GM13977 (cell line): ENCODE data around the gene C6orf47.

Experiments
- DNase-seq: peaks from one replicate; pipeline ENCODE4 v3.0.0; 2012; ENCODE audit warnings: low spot score
- CTCF ChIP-seq: IDR thresholded peaks from 2 replicates; pipeline ENCODE4 v1.5.1; 2012; ENCODE audit warnings: mild to moderate bottlenecking, control low read depth; ENCODE audit not compliant: insufficient read depth; ENCODE audit errors: extremely low read depth, missing control alignments
- in situ Hi-C: fragments of 300-500 bp; cut with MboI; formaldehyde crosslinking; loops from one replicate; pipeline ENCODE4 v1.12.0; 2022; ENCODE audit warnings: low sequenced_read_pairs, low pct_unique_long_range_greater_than_20kb, mixed read lengths, inconsistent platforms; ENCODE audit not compliant: unreplicated experiment

Gene C6orf47

GRCh38 chr6:31691564-31692108 is 31.1 kb upstream of the C6orf47 start:
- DNase-seq: no peak

GRCh38 chr6:31691078-31691463 is 30.5 kb upstream of the C6orf47 start:
- in situ Hi-C loops: no loop called here
- TF ChIP-seq CTCF: no peak
- DNase-seq: no peak

More at GRCh38 chr6:31691564-31692108, 31.1 kb upstream of the C6orf47 start:
- in situ Hi-C loops: no loop called here
- no peak for TF ChIP-seq CTCF

- in situ Hi-C loops: no loop called here
- no peak for DNase-seq
- TF ChIP-seq CTCF: no peak
These were observed 29.9 kb upstream of the C6orf47 start for GRCh38 chr6:31690231-31691077.

- in situ Hi-C loops: no loop called here
- TF ChIP-seq CTCF: peak; percentile 48
- no peak for DNase-seq
These were observed 28.9 kb upstream of the C6orf47 start for GRCh38 chr6:31689249-31690110.

- TF ChIP-seq CTCF: no peak
- DNase-seq: no peak
- in situ Hi-C loops: no loop called here
These were observed 27.5 kb upstream of the C6orf47 start for GRCh38 chr6:31687860-31688693.

GRCh38 chr6:31687321-31687720 is 26.7 kb upstream of the C6orf47 start:
- TF ChIP-seq CTCF: no peak
- no peak for DNase-seq
- in situ Hi-C loops: no loop called here
